Hematopoietic multipotent progenitor cell treated with erythropoietin and hydrocortisone succinate and interleukin-3 and kit ligand, for 8 days (in vitro differentiated cells): ENCODE measurements around the gene MYB.

ENCODE experiments used
- DNase-seq: peaks from one replicate; pipeline ENCODE4 v3.0.0-alpha.2; 2015

The MYB gene

DNA sequence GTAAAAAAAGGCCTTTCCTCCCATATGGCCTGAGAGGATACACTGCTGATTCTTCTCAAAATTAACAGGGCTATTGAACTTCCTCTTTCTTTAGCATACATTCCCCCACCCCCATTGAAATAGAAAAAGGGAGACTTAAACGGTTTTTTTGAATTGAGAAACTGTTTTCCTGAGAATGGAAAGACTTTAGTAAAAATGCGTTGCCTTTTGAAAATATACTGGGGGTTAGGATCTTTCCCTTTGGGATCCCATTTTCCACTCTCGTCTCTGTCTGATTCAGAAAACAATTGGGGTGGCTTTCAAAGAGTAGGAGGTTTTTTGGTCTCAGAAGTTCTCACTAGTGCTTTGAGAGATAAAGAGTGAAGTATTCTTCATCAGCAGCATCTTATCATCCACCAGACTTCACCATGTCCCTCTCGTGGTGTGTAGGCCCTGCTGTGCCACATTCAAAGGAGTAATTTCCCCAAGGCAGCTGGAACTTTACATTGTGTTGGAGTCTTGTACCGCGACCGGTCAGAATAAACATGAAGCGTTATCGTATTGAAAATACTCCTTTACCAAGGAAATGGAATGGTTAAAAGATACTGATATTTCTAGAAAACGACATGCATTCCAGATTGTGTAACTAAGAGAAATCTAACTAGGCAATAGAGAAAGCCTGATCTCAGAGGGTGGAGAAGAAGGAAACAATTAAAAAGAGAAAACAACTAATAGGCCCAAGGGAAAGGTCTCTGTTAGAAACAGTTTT, 10.6 kb downstream of the MYB start:
- DNase-seq: peak; percentile 93

DNA sequence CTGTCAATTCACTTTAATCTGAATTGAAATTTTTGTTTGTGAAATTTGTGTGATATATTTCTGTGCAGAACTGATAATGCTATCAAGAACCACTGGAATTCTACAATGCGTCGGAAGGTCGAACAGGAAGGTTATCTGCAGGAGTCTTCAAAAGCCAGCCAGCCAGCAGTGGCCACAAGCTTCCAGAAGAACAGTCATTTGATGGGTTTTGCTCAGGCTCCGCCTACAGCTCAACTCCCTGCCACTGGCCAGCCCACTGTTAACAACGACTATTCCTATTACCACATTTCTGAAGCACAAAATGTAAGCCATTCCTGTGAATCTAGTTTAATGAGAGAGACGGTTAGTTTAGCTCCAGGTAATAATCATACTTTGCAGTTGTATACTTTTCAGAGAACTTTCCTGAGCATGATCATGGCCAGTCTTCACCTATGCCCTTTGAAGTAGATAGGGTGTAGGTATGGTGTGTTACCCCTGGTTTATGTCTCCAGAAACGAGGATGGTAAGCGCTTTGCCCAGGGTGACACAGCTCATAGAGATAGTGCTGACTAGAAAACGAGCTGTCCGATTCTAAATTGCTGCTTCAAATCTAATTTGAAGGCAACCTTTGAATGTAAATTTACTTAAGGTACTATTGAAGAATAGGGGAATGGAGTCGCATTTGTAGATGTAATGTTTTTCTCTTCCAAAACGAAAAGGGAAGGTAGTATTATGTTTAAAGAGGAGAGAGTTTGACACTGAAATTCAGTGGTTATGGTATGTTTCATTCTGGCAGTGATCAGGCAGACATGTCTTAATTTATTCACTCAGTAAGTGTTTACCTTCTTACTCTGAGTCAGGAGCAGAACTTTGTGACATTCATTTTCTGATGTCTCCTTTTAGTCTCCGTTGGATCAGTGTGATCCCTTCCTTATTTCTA, 11.4 kb downstream of the MYB start:
- peak; percentile 93 for DNase-seq

- DNase-seq: no peak
These were observed 12.1 kb downstream of the MYB start for GRCh38 chr6:135193221-135193620.

- DNase-seq: no peak
These were observed 13.9 kb downstream of the MYB start for GRCh38 chr6:135195041-135195440.

- peak; percentile 85 for DNase-seq
These were observed 14.4 kb downstream of the MYB start for GRCh38 chr6:135195522-135195921.

DNA sequence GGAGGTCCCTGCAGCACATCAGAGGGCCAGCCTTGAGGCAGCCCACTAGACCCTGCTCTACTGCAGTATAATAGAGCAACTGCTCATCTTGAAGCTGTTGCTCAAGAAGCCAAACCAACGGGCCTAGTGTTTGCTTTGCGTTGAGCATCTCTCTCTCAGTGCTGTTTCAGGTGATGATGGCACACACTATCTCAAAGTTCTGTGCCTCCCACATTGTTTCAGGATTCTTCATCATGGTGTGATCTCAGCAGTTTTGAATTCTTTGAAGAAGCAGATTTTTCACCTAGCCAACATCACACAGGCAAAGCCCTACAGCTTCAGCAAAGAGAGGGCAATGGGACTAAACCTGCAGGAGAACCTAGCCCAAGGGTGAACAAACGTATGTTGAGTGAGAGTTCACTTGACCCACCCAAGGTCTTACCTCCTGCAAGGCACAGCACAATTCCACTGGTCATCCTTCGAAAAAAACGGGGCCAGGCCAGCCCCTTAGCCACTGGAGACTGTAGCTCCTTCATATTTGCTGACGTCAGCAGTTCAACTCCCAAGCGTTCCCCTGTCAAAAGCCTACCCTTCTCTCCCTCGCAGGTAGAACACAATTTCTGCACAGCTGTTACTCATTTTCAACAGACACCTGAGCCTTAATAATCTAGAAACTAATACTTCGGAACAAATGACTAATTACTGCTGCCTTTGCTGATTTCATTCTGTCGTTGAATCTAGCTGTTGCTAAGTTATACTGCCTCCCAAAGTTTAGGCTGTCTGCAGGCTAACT, 15.8 kb downstream of the MYB start:
- no peak for DNase-seq

DNA sequence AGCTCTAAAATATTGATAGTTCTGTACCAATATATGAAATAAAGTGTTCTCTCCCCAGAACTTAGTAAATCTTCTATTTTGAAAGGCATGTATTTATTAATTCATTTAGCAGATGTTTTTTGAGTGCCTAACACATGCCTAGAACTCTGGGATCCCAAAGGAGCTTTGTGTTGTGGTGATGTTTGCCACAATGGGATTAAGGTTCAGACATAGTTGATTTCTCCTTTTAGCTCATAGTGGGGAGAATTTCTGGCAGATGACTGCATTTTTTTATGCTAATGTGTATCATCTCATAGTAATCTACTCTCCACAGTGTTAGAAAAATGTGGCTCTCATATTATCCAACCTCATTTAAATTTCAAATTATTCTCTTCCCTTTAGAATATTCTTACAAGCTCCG, 21.7 kb downstream of the MYB start:
- no peak for DNase-seq

DNA sequence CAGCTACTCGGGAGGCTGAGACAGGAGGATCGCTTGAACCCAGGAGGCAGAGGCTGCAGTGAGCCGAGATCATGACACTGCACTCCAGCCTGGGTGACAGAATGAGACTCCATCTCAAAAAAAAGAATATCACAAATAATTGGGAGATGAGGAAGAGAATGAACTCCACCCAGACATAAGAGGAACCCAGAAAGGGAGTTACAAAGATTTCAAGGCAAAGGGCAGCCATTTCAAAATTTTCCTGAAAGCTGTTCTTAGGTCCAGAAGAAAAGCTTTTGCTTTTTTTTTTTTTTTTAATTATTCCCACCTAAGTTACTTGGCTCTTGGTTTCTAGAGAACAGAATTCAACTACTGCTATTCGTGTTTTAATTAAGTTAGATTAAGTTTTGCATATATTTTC, 23.8 kb downstream of the MYB start:
- DNase-seq: no peak

GRCh38 chr6:135209803-135210202, 28.7 kb downstream of the MYB start:
- no peak for DNase-seq

- DNase-seq: no peak
These were observed 29.7 kb downstream of the MYB start for GRCh38 chr6:135210632-135211305.

DNA sequence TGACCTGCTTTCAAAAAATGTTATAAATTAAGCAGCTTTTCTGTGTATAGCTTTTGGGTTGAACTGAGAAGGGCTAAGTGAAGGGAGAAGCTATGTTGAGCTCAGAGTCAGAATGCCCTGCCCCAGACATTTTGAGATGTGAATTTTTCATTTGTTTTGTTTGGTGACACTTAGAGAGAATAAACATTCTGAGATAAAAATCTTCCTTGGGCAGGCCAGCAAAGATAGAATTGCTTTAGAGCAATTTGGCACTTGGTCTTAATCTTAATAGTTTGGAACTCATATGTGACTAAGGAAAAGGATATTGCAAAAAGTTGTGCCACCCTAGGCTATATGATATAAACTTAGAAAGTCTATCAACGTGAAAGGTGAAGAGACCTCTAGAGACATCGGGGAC, 30.2 kb downstream of the MYB start:
- no peak for DNase-seq

DNA sequence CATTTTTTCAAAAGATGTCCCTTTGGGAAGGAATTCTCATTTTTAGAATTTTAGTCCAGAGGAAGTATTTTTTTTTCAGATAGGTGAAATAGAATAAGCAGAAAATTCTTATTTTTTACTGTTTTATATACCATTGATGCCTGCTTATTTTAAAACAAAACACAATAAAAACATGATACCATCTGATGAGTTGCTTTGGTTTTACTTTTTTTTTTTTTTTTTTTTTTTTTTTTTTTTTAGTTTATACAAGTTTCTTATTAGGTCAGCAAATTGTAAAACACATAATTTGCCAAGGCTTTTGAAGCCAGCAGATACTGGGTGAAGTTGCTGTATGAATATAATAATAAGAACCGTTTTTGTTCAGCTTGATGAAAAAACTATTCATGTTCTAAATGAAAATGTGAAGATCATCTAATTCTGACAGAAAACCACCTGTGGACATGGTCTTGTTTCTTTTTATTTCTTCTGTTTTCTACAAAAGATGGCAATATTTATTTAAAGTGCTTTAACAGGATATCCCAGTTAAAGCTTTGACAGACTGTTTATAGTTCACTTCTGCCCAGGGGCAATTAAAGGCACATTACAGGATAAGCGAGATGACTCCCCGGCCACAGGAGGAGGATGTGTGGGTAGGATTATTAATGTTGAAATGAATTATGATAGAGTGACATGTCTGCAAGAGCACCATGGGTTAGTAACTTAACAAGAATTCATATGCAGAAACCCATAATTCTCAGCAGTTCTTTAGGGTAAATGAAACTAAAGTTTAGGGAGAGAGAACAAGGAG, 31.1 kb downstream of the MYB start:
- DNase-seq: no peak

DNA sequence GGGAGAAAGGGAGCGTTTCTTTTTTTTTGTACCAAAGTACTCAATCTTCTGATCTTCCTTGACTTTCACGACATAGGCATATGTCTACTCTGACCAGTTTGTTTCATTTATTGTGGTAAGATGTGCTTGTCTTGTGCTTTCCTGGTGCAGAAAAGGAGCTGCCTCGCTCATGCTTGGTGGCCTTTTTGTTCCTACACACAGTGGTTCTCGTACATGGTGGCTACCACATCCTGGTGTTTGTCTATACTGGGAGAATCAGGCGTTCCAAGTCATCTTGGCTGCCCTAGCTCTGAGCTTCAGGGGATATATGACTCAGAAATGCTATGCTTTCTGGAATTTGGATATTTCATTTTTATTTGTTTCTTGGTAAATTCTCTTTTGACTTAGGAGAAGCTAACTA, 31.8 kb downstream of the MYB start:
- DNase-seq: no peak

DNA sequence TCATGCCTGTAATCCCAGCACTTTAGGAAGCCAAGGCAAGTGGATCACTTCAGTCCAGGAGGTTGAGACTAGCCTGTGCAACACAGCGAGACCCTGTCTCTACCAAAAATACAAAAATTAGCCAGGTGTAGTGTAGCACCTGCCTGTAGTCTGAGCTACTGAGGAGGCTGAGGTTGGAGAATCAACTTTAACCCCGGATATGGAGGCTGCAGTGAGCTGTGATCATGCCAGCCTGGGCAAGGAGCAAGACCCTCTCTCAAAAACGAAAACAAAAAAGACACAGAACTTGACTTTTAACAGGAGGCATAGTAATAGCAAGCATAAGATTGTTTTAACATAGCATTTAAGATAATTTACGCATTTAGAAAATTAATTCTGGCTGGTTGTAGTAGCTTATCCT, 32.5 kb downstream of the MYB start:
- no peak for DNase-seq

GRCh38 chr6:135215160-135215559, 34.1 kb downstream of the MYB start:
- DNase-seq: no peak

GRCh38 chr6:135215563-135215962, 34.5 kb downstream of the MYB start:
- DNase-seq: no peak

DNA sequence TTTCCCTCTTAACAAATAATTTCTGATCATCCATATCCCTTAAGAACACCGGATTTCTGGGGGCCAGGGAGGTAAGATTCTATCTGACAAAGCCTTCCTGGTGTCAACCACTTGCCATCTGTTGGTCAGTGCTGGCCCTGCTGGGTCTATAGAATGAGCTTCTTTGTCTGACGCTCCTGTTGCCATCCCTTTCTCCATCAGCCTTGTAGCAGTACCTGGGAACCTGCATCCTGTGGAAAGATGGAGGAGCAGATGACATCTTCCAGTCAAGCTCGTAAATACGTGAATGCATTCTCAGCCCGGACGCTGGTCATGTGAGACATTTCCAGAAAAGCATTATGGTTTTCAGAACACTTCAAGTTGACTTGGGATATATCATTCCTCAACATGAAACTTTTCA, 36.6 kb downstream of the MYB start:
- DNase-seq: no peak

- DNase-seq: no peak
These were observed 38.2 kb downstream of the MYB start for GRCh38 chr6:135219346-135219745.

GRCh38 chr6:135221042-135221441, 39.9 kb downstream of the MYB start:
- DNase-seq: no peak

DNA sequence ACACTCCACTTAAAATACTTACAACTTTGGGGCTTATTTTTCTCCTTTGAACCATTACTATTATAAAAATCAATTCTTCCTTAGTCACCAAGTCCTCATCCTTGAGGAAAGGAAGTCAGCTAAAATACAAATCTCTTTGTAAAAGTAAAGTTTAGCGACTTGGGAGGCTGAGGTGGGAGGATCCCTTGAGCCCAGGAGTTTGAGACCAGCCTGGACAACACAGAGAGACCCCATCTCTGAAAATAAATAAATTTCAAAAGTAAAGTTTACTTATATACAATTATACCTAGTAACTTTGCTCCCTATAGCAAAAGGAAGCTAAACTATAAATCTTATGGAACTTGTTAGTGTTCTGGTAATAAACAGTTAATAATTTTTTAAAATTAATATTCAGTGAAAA, 40.4 kb downstream of the MYB start:
- no peak for DNase-seq

DNA sequence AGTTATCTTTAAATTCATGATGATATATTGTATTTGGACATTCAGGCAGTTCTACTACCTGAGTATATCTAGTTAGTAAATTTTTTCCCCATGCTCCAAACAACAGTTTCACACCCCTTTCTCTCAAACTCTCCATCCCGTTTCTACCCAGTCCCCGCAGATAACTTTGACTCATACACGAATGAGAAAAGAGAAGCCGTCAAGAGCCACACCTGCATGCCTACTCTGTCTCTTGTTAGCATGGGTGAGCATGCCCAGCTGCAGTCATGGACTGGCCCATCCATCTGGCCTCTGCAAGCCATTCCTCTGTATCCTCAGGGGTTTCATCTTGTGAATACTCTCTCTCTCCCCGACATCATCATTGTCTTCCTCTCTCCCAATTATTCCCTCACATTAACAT, 41.5 kb downstream of the MYB start:
- DNase-seq: no peak

DNA sequence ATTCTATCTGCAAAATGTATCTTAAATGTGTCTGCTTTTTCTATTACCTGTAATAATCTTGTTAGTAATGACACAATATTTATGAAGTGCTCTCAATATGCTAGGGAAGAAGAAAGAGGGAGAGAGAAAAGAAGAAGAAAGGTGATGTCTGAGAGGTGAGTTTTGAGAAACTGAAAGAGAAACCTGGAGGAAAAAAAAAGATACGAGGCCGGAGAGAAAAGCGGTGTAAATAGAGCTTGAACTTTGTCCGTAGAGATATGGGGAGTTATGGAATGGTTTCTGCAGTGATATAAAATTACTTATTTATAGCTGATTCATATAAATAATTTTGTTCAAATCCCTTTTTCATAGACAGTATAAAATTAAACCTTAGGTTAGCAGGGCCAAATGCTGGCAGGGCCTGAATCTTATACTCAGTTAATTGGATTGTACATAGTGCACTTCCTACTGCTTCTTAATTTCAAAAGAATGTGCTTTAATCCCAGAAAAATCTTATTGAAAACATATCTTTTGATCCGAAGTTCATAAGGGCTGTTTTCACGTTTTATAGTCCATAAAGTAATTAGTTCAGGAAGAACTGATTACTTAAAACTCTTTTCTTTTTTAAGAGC, 43.0 kb downstream of the MYB start:
- no peak for DNase-seq
